ENCODE measurements around the gene HABP4. TPM values are rescaled to one million over a fixed set of nuclear protein-coding genes. Genes with fewer than 3 reads are reported as not detected.

HABP4 gene
- total RNA-seq, 2 experiments from 2014 or later: 17.4 to 19.0 TPM

DNA sequence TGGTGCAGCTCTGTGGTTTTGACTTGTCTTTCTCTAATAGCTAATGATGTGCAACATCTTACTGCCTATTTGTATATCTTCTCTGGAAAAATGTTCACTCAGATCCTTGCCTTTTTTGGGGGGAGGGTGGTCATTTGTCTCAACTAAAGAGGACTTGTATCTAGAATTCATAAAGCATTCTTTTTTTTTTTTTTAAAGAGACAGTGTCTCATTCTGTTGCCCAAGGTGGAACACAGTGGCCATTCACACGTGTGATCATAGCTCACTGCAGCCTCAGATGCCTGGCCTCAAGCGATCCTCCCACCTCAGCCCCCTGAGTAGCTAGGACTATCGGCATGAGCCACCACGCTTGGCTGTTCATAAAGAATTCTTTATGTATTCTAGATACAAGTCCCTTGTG lies 33.2 kb downstream of the HABP4 start:
- ChIA-PET POLR2A (no interaction called here), CTCF (no interaction called here)
- H3K4me1 Mint-ChIP-seq (ENCODE audit: low read depth): peaks cover 50% of the 10 kb centered on the region
- H3K4me3 Mint-ChIP-seq: no peak overlapping the region
- no peaks in the 10 kb centered on the region for H3K9me3 Mint-ChIP-seq
- H3K36me3 Mint-ChIP-seq: peaks cover 36% of the 10 kb centered on the region
- intact Hi-C loops (cut with micrococcal nuclease): no loop called here
- DNase-seq: no peak
- no peaks in the 10 kb centered on the region for H3K27me3 Mint-ChIP-seq
- no peak overlapping the region for H3K27ac Mint-ChIP-seq

- intact Hi-C loops (cut with micrococcal nuclease): loop anchor here (1.0 to 2.0 kb wide), 5 partner anchors 8 to 81 kb away; partner anchors contain the start of genes HABP4 and ZNF367
- H3K9me3 Mint-ChIP-seq: no peaks in the 10 kb centered on the region
- POLR2A ChIA-PET: no interaction called here
- CTCF ChIA-PET: interaction anchor here (0.6 kb wide), 1 partner anchor 79 kb away, joined by 3 read pairs; no protein-coding TSS in a partner anchor
- H3K27ac Mint-ChIP-seq: peak overlapping the region; percentile 73
- no peak for DNase-seq
- H3K27me3 Mint-ChIP-seq: no peaks in the 10 kb centered on the region
- peaks cover 44% of the 10 kb centered on the region for H3K4me1 Mint-ChIP-seq (ENCODE audit: low read depth)
- H3K4me3 Mint-ChIP-seq: no peak overlapping the region
- H3K36me3 Mint-ChIP-seq: peaks cover 40% of the 10 kb centered on the region
Observed at GRCh38 chr9:96483733-96484390, 33.9 kb downstream of the HABP4 start.

- Mint-ChIP-seq H3K4me3 (no peak overlapping the region), H3K36me3 (peaks cover 44% of the 10 kb centered on the region), H3K4me1 (ENCODE audit: low read depth) (peaks cover 41% of the 10 kb centered on the region), H3K27ac (peak overlapping the region; percentile 73), H3K27me3 (no peaks in the 10 kb centered on the region), H3K9me3 (no peaks in the 10 kb centered on the region)
- DNase-seq: peak; percentile 35
- POLR2A ChIA-PET: no interaction called here
- intact Hi-C loops (cut with micrococcal nuclease): loop anchor here (1.0 to 2.0 kb wide), 5 partner anchors 8 to 81 kb away; partner anchors contain the start of genes HABP4 and ZNF367
- CTCF ChIA-PET: interaction anchor here (0.6 kb wide), 1 partner anchor 82 kb away, joined by 3 read pairs; no protein-coding TSS in a partner anchor
Observed at GRCh38 chr9:96484521-96484931, 34.6 kb downstream of the HABP4 start.

GRCh38 chr9:96485280-96485679 lies 35.3 kb downstream of the HABP4 start:
- POLR2A ChIA-PET: no interaction called here
- CTCF ChIA-PET: interaction anchor here (0.6 to 1.0 kb wide), 2 partner anchors 10 to 81 kb away, joined by 3 read pairs; no protein-coding TSS in a partner anchor
- no peak overlapping the region for H3K4me3 Mint-ChIP-seq
- H3K9me3 Mint-ChIP-seq: no peaks in the 10 kb centered on the region
- H3K27ac Mint-ChIP-seq: peak overlapping the region; percentile 72
- intact Hi-C loops (cut with micrococcal nuclease): loop anchor here (2.0 kb wide), 2 partner anchors 34 to 66 kb away; partner anchors contain the start of genes HABP4 and ZNF367
- H3K4me1 Mint-ChIP-seq (ENCODE audit: low read depth): peaks cover 38% of the 10 kb centered on the region
- H3K36me3 Mint-ChIP-seq: peaks cover 50% of the 10 kb centered on the region
- no peak for DNase-seq
- no peaks in the 10 kb centered on the region for H3K27me3 Mint-ChIP-seq

GRCh38 chr9:96486386-96487028 lies 36.5 kb downstream of the HABP4 start:
- Mint-ChIP-seq H3K4me1 (ENCODE audit: low read depth) (peaks cover 42% of the 10 kb centered on the region), H3K4me3 (no peak overlapping the region), H3K36me3 (peaks cover 57% of the 10 kb centered on the region), H3K27ac (no peak overlapping the region), H3K27me3 (no peaks in the 10 kb centered on the region), H3K9me3 (no peaks in the 10 kb centered on the region)
- CTCF ChIA-PET: interaction anchor here (0.7 to 1.1 kb wide), 2 partner anchors 8 to 95 kb away, joined by 3 read pairs; no protein-coding TSS in a partner anchor
- intact Hi-C loops (cut with micrococcal nuclease): no loop called here
- POLR2A ChIA-PET: interaction anchor here (0.6 to 1.0 kb wide), 2 partner anchors 9 to 223 kb away, joined by 3 read pairs; no protein-coding TSS in a partner anchor
- DNase-seq: no peak

GRCh38 chr9:96487029-96487396 lies 37.0 kb downstream of the HABP4 start:
- Mint-ChIP-seq H3K36me3 (peaks cover 59% of the 10 kb centered on the region), H3K9me3 (no peaks in the 10 kb centered on the region), H3K27me3 (no peaks in the 10 kb centered on the region), H3K4me3 (no peak overlapping the region), H3K27ac (no peak overlapping the region), H3K4me1 (ENCODE audit: low read depth) (peaks cover 47% of the 10 kb centered on the region)
- DNase-seq: no peak
- POLR2A ChIA-PET: no interaction called here
- CTCF ChIA-PET: interaction anchor here (1.1 kb wide), 1 partner anchor 9 kb away, joined by 3 read pairs; no protein-coding TSS in a partner anchor
- intact Hi-C loops (cut with micrococcal nuclease): no loop called here

- Mint-ChIP-seq H3K36me3 (peaks cover 51% of the 10 kb centered on the region), H3K27ac (no peak overlapping the region), H3K27me3 (no peaks in the 10 kb centered on the region), H3K4me1 (ENCODE audit: low read depth) (peaks cover 39% of the 10 kb centered on the region), H3K4me3 (no peak overlapping the region), H3K9me3 (no peaks in the 10 kb centered on the region)
- DNase-seq: no peak
- ChIA-PET POLR2A (no interaction called here), CTCF (interaction anchor here (1.1 kb wide), 1 partner anchor 9 kb away, joined by 3 read pairs; no protein-coding TSS in a partner anchor)
- intact Hi-C loops (cut with micrococcal nuclease): no loop called here
Observed at GRCh38 chr9:96487949-96488348, 38.0 kb downstream of the HABP4 start.

DNA sequence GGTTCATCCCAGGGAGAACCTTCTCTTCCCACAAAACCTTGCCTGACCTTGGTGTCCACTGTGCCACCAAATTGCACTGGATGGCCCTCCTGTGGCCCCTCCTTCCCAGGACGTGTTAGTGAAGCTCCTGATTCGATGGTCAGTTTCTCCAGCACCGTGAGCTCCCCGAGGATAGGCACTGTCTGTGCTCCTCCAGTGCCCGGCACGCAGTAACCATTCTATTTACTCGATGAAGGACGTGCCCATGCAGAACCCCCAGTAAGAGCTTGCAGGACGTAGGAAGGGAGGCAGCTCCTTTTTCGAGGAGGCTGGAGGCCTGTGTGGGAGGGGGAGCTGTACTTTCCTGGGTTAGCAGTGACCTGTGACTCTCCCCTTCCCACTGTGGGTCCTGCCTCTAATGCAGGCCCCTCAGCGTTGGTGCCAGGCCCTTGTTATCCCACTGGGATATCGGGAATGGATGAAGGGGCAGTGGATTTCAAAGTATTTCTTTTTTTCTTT lies 39.6 kb downstream of the HABP4 start:
- H3K27ac Mint-ChIP-seq: no peak overlapping the region
- intact Hi-C loops (cut with micrococcal nuclease): no loop called here
- H3K4me1 Mint-ChIP-seq (ENCODE audit: low read depth): peaks cover 25% of the 10 kb centered on the region
- no peaks in the 10 kb centered on the region for H3K9me3 Mint-ChIP-seq
- ChIA-PET POLR2A (no interaction called here), CTCF (no interaction called here)
- no peaks in the 10 kb centered on the region for H3K27me3 Mint-ChIP-seq
- no peak overlapping the region for H3K4me3 Mint-ChIP-seq
- H3K36me3 Mint-ChIP-seq: peaks cover 46% of the 10 kb centered on the region
- DNase-seq: no peak

GRCh38 chr9:96490534-96491078 lies 40.6 kb downstream of the HABP4 start:
- ChIA-PET CTCF (interaction anchor here (1.2 kb wide), 1 partner anchor 49 kb away, joined by 3 read pairs; no protein-coding TSS in a partner anchor), POLR2A (interaction anchor here (2.2 kb wide), 1 partner anchor 12 kb away, joined by 9 read pairs; no protein-coding TSS in a partner anchor)
- Mint-ChIP-seq H3K27me3 (no peaks in the 10 kb centered on the region), H3K27ac (no peak overlapping the region), H3K36me3 (peaks cover 39% of the 10 kb centered on the region), H3K4me1 (ENCODE audit: low read depth) (peaks cover 16% of the 10 kb centered on the region), H3K4me3 (no peak overlapping the region), H3K9me3 (no peaks in the 10 kb centered on the region)
- intact Hi-C loops (cut with micrococcal nuclease): loop anchor here (1.0 kb wide), 1 partner anchor 11 kb away; no protein-coding TSS in a partner anchor
- DNase-seq: no peak

GRCh38 chr9:96491079-96491879 lies 41.3 kb downstream of the HABP4 start:
- H3K9me3 Mint-ChIP-seq: no peaks in the 10 kb centered on the region
- POLR2A ChIA-PET: interaction anchor here (1.1 to 2.2 kb wide), 2 partner anchors 13 to 75 kb away, joined by 3 to 9 read pairs; no protein-coding TSS in a partner anchor
- peaks cover 13% of the 10 kb centered on the region for H3K4me1 Mint-ChIP-seq (ENCODE audit: low read depth)
- peak overlapping the region; percentile 42 for H3K4me3 Mint-ChIP-seq
- CTCF ChIA-PET: interaction anchor here (0.7 to 1.9 kb wide), 4 partner anchors 13 to 175 kb away, joined by 3 to 7 read pairs (median 3); no protein-coding TSS in a partner anchor
- peak overlapping the region; percentile 80 for H3K27ac Mint-ChIP-seq
- no peaks in the 10 kb centered on the region for H3K27me3 Mint-ChIP-seq
- peaks cover 35% of the 10 kb centered on the region for H3K36me3 Mint-ChIP-seq
- DNase-seq: peak; percentile 68
- intact Hi-C loops (cut with micrococcal nuclease): loop anchor here (1.0 kb wide), 1 partner anchor 12 kb away; no protein-coding TSS in a partner anchor

DNA sequence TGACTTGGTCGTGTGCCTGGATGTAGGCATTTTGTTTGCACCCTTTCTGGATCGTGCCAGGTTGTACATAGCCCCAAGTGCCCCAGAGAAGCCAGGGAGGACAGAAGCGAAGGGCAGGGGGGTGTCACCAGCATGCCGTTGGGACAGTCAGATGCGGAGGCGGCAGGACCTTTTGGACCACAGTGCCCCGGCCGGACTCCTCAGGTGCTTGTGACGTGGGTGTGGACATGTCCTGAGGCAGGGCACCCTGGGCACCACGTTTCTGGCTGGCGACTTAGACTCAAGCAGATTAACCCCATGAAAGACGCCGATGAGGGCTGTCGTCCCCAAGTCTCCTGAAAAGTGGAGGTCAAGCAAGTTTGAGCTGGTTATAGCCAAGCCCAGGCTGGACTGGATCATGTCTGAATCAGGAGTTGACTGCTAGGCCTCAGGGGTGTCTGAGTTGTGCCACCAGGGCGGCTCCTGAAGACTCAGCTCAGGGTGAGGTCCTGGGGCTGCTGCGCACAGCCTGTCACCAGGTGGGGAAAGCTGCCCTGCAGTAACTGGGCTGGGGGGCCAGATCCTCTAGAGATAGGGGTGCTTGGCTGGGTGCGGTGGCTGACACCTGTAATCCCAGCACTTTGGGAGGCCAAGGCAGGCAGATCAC lies 42.0 kb downstream of the HABP4 start:
- peak overlapping the region; percentile 42 for H3K4me3 Mint-ChIP-seq
- POLR2A ChIA-PET: interaction anchor here (1.1 to 2.2 kb wide), 2 partner anchors 13 to 74 kb away, joined by 3 to 9 read pairs; no protein-coding TSS in a partner anchor
- H3K27me3 Mint-ChIP-seq: no peaks in the 10 kb centered on the region
- H3K27ac Mint-ChIP-seq: peak overlapping the region; percentile 80
- H3K36me3 Mint-ChIP-seq: peaks cover 31% of the 10 kb centered on the region
- H3K9me3 Mint-ChIP-seq: no peaks in the 10 kb centered on the region
- intact Hi-C loops (cut with micrococcal nuclease): loop anchor here (1.0 kb wide), 1 partner anchor 13 kb away; no protein-coding TSS in a partner anchor
- H3K4me1 Mint-ChIP-seq (ENCODE audit: low read depth): peaks cover 13% of the 10 kb centered on the region
- no peak for DNase-seq
- CTCF ChIA-PET: interaction anchor here (0.7 to 1.9 kb wide), 4 partner anchors 14 to 175 kb away, joined by 3 to 7 read pairs (median 3); no protein-coding TSS in a partner anchor

Data from activated CD4-positive, alpha-beta memory T cell treated with anti-CD3 and anti-CD28 coated beads for 36 hours (primary cell).